ENCODE data around the gene CACNG6.
A peak's percentile ranks its signal among the peaks of the same experiment; 100 is the strongest.

Gene CACNG6

DNA sequence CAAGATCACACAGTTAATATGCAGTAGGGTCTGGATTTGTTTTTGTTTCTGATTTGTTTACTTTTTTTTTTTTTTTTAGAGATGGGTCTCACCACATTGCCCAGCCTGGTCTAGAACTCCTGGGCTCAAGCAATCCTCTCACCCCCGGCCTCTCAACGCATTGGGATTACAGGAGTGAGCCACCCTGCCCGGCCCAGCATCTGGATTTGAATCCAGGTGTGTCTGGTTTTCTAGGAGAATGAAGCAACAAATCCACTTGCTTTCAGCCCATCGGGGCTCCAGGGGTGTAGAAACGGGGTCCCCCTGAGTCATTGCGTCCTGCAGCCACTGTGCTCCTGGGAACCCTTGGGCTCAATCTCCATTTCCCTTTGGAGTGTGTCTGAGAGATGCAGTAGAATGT lies 22.1 kb upstream of the CACNG6 start:
- 92 to 97% methylated on average over 4 of the region's 6 CpGs for WGBS, 2 experiments (ENCODE audit: insufficient coverage in 2 of 2)

DNA sequence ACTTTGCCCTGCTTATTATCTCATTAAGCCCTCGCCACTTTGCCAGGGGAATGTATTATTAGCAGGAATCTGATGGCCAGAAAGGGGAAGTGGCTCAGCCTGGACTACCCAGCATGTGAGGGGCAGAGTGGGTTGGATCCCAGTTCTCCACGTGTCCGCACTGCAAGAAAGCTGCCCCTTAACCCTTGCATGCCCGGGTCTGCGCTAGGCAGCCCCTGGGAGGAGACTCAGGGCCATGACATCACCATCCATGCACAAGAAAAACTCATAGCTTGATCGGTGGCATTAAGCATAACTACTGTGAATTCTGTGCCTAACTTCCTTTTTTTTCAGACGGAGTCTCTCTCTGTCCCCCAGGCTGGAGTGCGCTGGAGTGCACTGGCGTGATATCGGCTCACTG lies 19.8 kb upstream of the CACNG6 start:
- Histone ChIP-seq H3K27ac (ENCODE audit: low read depth, low read length, severe bottlenecking) (no peak overlapping the region), H3K4me1 (ENCODE audit: control insufficient read depth, insufficient read depth, low read length, poor library complexity, severe bottlenecking) (no peaks in the 10 kb centered on the region), H3K9me3 (ENCODE audit: control insufficient read depth, low read length) (no peaks in the 10 kb centered on the region), H3K36me3 (ENCODE audit: control insufficient read depth, insufficient read depth, low read length) (peaks cover 46% of the 10 kb centered on the region), H3K4me3 (ENCODE audit: extremely low read depth, insufficient read depth, low read length, poor library complexity, severe bottlenecking) (no peak overlapping the region)
- 81 to 93% methylated on average over 8 to 9 of the region's 10 CpGs for WGBS, 2 experiments (ENCODE audit: insufficient coverage in 2 of 2)

More for the DNA sequence above, 22.1 kb upstream of the CACNG6 start:
- Histone ChIP-seq H3K9me3 (ENCODE audit: control insufficient read depth, low read length) (no peaks in the 10 kb centered on the region), H3K4me3 (ENCODE audit: extremely low read depth, insufficient read depth, low read length, poor library complexity, severe bottlenecking) (no peak overlapping the region), H3K27ac (ENCODE audit: low read depth, low read length, severe bottlenecking) (no peak overlapping the region), H3K4me1 (ENCODE audit: control insufficient read depth, insufficient read depth, low read length, poor library complexity, severe bottlenecking) (no peaks in the 10 kb centered on the region), H3K36me3 (ENCODE audit: control insufficient read depth, insufficient read depth, low read length) (peaks cover 66% of the 10 kb centered on the region)

DNA sequence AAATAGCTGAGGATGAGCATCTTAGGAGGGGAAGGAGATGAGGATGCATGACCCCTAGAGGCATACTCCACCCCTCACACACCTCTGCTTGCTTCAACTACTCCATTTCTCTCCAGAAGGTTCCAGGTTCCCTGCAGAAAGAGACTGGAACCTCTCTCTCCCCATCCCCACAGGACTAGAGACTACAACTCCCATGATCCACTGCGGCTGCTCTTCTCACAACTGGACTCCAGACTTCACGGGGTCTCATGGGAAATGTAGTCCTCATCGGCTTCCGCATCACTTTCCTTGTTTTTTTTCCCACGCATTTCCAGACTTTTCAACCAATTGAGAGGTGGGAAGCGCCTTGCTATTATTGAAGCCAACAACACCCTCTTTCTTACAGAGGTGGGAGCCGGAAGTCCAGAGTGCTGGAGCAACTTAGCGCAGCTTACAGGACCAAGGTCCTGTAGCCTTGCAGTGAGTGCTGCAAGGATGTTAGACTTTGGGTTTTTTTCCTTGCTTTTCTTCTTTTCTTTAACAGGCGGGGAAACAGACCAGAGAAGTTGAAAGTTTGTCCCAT lies 13.9 kb upstream of the CACNG6 start:
- Histone ChIP-seq H3K4me1 (ENCODE audit: control insufficient read depth, insufficient read depth, low read length, poor library complexity, severe bottlenecking) (peaks cover 3% of the 10 kb centered on the region), H3K36me3 (ENCODE audit: control insufficient read depth, insufficient read depth, low read length) (peaks cover 14% of the 10 kb centered on the region), H3K27ac (ENCODE audit: low read depth, low read length, severe bottlenecking) (peak overlapping the region; percentile 81), H3K9me3 (ENCODE audit: control insufficient read depth, low read length) (no peaks in the 10 kb centered on the region), H3K4me3 (ENCODE audit: extremely low read depth, insufficient read depth, low read length, poor library complexity, severe bottlenecking) (peak overlapping the region; percentile 45)
- WGBS, 2 experiments (ENCODE audit: insufficient coverage in 2 of 2) = 2 to 7% methylated on average over 6 of the region's 9 CpGs

DNA sequence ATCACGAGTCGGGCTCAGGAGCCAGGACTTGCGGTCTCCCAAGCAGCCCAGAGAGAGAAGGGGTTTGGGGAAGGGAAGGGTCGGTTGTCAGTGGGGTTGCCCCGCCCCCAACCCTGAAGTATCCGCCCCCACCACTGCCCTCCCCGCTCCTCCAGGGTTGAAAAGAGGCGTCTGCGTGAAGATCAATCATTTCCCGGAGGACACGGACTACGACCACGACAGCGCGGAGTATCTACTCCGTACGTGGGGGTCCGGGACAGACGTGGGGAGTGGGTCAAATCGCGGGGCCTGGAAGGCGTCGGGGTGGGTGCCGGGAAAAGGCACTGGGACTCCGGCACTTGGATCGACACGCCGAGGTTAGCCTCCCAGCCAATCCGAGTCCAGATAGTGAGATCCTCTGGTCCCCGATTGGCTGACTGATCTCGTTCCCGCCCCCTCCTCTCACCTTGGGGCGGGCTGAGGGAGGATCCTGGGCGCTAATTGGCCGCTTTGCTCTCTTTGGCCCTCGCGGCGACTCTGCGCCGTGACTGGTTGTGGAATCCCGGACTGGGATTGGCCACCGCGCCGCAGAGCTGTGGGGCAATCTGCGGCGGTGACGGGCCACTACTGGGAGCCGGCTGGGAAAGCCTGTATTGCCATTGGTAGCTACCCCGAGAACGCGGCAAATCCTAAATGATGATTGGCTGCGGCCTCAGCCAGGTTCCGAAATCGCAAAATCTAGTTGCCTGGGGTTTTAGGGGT lies 13.3 kb upstream of the CACNG6 start:
- Histone ChIP-seq H3K36me3 (ENCODE audit: control insufficient read depth, insufficient read depth, low read length) (peaks cover 8% of the 10 kb centered on the region), H3K4me1 (ENCODE audit: control insufficient read depth, insufficient read depth, low read length, poor library complexity, severe bottlenecking) (peaks cover 3% of the 10 kb centered on the region), H3K27ac (ENCODE audit: low read depth, low read length, severe bottlenecking) (peak overlapping the region; percentile 81), H3K4me3 (ENCODE audit: extremely low read depth, insufficient read depth, low read length, poor library complexity, severe bottlenecking) (peak overlapping the region; percentile 62), H3K9me3 (ENCODE audit: control insufficient read depth, low read length) (no peaks in the 10 kb centered on the region)
- 1 to 2% methylated on average over 41 to 42 of the region's 54 CpGs for WGBS, 2 experiments (ENCODE audit: insufficient coverage in 2 of 2)

DNA sequence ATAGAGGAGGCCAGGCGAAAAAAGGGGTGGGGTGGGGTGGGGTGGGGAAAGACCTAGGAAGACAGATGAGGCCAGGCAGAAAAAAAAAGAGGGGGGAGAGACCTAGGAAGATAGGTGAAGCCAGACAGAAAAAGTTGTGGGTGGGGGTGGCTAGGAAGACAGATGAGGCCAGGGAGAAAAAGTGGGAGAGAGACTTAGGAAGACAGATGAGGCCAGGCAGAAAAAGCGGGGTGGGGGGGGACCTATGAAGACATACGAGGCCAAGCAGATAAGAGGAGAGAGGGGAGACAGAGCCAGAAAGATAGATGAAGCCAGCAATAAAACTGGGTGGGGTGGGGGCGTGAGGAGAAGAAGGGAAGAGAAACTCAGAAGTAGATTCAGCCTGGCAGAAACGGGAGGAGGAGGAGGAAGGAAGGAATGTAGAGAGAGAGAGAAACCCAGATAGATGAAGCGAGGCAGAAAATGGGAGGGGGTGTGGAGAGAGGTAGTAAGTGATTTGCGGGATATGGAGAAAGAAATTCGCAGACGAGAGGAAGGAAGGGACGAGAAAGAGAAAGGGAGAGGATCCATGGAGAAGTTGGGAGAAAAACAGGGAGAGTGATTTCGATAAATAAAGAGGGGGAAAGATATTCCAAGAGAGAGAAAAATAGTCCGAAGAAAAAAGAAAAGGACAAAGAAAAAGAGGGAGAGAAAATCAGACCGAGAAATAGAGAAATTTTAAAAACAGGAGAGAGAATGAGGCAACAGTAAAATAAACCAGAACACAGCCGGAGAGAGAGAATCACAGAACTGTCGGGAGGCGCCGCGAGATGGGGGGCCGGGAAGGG lies 12.2 kb upstream of the CACNG6 start:
- Histone ChIP-seq H3K4me1 (ENCODE audit: control insufficient read depth, insufficient read depth, low read length, poor library complexity, severe bottlenecking) (peaks cover 3% of the 10 kb centered on the region), H3K36me3 (ENCODE audit: control insufficient read depth, insufficient read depth, low read length) (peaks cover 7% of the 10 kb centered on the region), H3K27ac (ENCODE audit: low read depth, low read length, severe bottlenecking) (peak overlapping the region; percentile 66), H3K9me3 (ENCODE audit: control insufficient read depth, low read length) (no peaks in the 10 kb centered on the region), H3K4me3 (ENCODE audit: extremely low read depth, insufficient read depth, low read length, poor library complexity, severe bottlenecking) (peak overlapping the region; percentile 62)
- 3 to 5% methylated on average over 13 to 15 of the region's 19 CpGs for WGBS, 2 experiments (ENCODE audit: insufficient coverage in 2 of 2)

DNA sequence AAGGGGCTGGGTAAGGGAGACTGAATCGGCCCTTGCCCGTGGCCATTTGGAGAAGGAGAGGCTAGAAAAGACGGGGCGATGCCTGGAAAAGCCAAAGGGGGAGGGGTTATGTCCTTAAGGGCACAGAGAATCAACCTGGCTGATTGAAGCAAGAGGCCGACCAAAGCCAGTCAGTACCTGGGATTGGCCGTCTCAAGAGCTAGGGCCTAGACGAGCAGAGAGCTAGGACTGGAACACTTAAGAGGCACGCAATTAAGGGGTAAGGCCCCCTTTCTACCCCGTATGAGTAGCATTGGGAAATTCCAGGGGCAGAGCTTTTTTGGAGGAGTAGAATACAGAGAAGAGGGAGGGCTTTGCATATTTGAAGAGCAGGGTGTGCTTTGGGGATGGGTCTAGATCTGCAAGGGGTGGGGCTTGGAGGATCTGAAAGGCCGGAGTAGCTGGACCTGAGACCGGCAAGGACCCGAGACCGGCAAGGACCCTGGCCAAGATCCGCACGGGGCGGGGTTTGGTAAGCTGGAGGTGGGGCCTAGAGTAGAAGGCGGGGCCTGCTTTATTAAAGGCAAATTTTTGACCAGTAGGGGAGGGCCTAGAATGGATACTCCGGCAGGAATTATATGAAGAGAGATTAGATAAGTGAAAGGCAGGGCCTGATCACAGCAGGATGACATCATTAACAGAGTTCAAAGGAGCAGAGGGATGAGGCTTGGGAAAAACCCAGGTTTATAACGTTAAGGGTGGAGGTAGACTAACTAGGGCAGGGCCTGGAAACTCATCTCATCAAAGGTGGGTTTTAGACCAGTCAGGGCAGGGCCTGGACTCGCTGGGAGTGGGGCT lies 10.7 kb upstream of the CACNG6 start:
- H3K9me3 ChIP-seq (ENCODE audit: control insufficient read depth, low read length) = no peaks in the 10 kb centered on the region
- WGBS, 2 experiments (ENCODE audit: insufficient coverage in 2 of 2) = 14 to 19% methylated on average over 20 of the region's 20 CpGs
- H3K27ac ChIP-seq (ENCODE audit: low read depth, low read length, severe bottlenecking) = peak overlapping the region; percentile 83

DNA sequence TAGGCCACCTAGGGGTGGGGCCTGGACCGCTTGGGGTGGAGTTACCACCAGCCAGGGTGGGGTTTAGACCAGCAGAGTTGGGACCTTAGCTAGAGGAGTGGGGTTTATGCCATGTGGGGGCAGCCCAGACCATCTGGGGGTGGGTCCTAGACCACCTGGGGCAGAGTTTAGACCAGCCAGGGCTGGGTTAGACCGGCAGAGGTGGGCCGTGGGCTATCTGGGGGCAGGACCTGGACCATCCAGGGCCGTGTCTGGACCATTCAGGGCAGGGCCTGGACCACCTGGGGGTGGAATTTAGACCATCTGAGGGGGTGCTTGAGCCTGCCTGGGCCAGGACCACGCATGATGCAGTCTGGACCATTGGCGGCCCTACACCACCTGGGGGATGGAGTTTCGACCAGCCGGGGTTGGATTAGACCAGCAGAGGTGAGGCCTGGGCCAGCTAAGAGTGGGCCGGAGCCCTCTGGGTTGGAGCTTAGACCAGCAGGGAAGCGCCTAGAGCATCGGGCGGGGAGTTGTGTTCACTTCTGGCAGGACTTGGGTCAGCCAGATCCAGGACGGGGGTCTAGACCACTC lies 10.0 kb upstream of the CACNG6 start:
- WGBS, 2 experiments (ENCODE audit: insufficient coverage in 2 of 2) = 67 to 76% methylated on average over 11 to 13 of the region's 13 CpGs
- H3K9me3 ChIP-seq (ENCODE audit: control insufficient read depth, low read length) = no peaks in the 10 kb centered on the region
- H3K36me3 ChIP-seq (ENCODE audit: control insufficient read depth, insufficient read depth, low read length) = peaks cover 7% of the 10 kb centered on the region
- no peak overlapping the region for H3K27ac ChIP-seq (ENCODE audit: low read depth, low read length, severe bottlenecking)
- H3K4me3 ChIP-seq (ENCODE audit: extremely low read depth, insufficient read depth, low read length, poor library complexity, severe bottlenecking) = peak overlapping the region; percentile 62
- H3K4me1 ChIP-seq (ENCODE audit: control insufficient read depth, insufficient read depth, low read length, poor library complexity, severe bottlenecking) = peaks cover 3% of the 10 kb centered on the region

More for the DNA sequence above, 10.7 kb upstream of the CACNG6 start:
- peaks cover 3% of the 10 kb centered on the region for H3K4me1 ChIP-seq (ENCODE audit: control insufficient read depth, insufficient read depth, low read length, poor library complexity, severe bottlenecking)
- peak overlapping the region; percentile 62 for H3K4me3 ChIP-seq (ENCODE audit: extremely low read depth, insufficient read depth, low read length, poor library complexity, severe bottlenecking)
- peaks cover 7% of the 10 kb centered on the region for H3K36me3 ChIP-seq (ENCODE audit: control insufficient read depth, insufficient read depth, low read length)

DNA sequence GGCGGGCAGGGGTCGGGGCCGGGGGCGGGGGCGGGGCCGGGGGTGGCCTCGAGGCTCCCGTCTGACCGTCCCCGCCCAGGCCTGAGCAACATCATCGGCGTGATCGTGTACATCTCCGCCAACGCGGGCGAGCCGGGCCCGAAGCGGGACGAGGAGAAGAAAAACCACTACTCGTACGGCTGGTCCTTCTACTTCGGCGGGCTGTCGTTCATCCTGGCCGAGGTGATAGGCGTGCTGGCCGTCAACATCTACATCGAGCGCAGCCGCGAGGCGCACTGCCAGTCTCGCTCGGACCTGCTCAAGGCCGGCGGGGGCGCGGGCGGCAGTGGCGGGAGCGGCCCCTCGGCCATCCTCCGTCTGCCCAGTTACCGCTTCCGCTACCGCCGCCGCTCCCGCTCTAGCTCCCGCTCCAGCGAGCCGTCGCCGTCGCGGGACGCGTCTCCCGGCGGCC lies 9.4 kb upstream of the CACNG6 start:
- Histone ChIP-seq H3K27ac (ENCODE audit: low read depth, low read length, severe bottlenecking) (no peak overlapping the region), H3K4me3 (ENCODE audit: extremely low read depth, insufficient read depth, low read length, poor library complexity, severe bottlenecking) (peak overlapping the region; percentile 24), H3K36me3 (ENCODE audit: control insufficient read depth, insufficient read depth, low read length) (peaks cover 3% of the 10 kb centered on the region), H3K9me3 (ENCODE audit: control insufficient read depth, low read length) (no peaks in the 10 kb centered on the region), H3K4me1 (ENCODE audit: control insufficient read depth, insufficient read depth, low read length, poor library complexity, severe bottlenecking) (peaks cover 3% of the 10 kb centered on the region)
- WGBS, 2 experiments (ENCODE audit: insufficient coverage in 2 of 2) = 9 to 19% methylated on average over 46 to 48 of the region's 62 CpGs

DNA sequence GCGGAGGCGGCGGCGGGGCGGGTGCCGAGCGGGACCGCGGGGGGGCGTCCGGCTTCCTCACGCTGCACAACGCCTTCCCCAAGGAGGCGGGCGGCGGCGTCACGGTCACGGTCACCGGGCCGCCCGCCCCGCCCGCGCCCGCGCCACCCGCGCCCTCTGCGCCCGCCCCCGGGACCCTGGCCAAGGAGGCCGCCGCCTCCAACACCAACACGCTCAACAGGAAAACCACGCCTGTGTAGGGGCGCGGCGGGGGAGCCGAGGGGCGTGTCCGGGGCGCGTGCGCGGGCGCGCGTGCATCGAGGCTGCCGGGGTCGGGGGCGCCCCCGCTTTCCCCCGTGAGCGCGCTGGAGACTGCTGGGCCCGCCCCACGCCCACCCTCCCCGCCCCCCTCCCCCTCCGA lies 8.8 kb upstream of the CACNG6 start:
- Histone ChIP-seq H3K4me3 (ENCODE audit: extremely low read depth, insufficient read depth, low read length, poor library complexity, severe bottlenecking) (no peak overlapping the region), H3K36me3 (ENCODE audit: control insufficient read depth, insufficient read depth, low read length) (no peaks in the 10 kb centered on the region), H3K27ac (ENCODE audit: low read depth, low read length, severe bottlenecking) (no peak overlapping the region), H3K9me3 (ENCODE audit: control insufficient read depth, low read length) (no peaks in the 10 kb centered on the region), H3K4me1 (ENCODE audit: control insufficient read depth, insufficient read depth, low read length, poor library complexity, severe bottlenecking) (peaks cover 3% of the 10 kb centered on the region)
- 6 to 8% methylated on average over 14 to 24 of the region's 61 CpGs for WGBS, 2 experiments (ENCODE audit: insufficient coverage in 2 of 2)

Data from mesodermal cell (in vitro differentiated cells).